C4-2B (cell line): Measurements from ENCODE around the gene MAP7D3.

ENCODE experiments used
- CTCF ChIP-seq: fragments of 450-650 bp; conservative IDR thresholded peaks from 2 replicates; pipeline ENCODE4 v1.5.1; 2017; ENCODE audit warnings: mild to moderate bottlenecking
- ZFX ChIP-seq: fragments of 450-650 bp; IDR thresholded peaks from 2 replicates; pipeline ENCODE4 v1.6.1; 2017

DNA sequence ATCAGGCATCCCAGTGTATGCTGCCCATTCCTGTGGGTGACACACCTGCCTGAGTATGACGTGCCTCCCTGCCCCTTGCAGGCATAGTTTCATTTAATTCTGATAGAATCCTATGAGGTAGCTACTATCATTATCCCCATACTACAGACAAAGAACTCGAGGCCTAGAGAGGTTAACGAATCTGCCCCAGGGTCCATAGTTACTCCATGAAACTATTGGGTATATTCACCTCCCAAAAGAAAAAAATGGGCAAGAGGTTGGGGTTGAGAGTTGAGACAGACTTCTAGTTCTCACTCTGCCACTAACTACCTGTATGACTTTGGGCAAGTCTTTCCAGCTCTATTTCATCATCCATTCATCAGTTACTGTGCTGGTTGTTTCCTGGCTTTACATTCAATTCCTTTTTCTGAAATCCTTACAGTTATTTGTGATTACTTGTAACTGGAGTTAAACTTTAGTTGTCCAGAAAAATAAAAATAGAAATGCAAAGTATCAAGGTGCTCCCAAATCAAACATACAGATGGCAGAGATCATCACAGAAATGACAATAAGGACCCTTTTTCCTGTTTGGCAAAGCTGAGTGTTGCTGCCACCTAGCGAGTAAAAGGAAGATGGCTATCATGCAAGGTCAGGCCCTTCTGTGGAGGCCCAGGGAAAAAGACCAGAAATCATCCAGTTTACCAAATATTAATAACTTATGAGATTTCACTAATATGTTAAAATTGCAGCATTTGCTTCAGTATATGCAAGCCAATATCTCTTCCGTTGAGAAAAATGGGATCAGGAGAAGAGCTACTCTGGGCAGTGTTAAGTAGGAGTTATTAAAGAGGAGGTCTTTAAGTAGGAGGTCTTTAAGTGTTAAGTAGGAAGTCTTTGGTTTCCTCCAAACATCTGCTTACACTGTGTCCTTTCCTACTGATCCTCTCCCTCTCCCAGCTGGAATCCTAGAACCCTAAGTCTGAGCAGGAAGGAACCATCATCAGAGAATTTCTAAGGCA lies 17.1 kb upstream of the MAP7D3 start:
- TF ChIP-seq CTCF (peak; percentile 80), ZFX (no peak)
